ENCODE measurements around the gene SRSF2. TPM values are rescaled to one million over a fixed set of nuclear protein-coding genes. Genes with fewer than 3 reads are reported as not detected.

The SRSF2 gene
- total RNA-seq, 8 experiments from 2014 or later = 68.1 to 302 (median 147) TPM

DNA sequence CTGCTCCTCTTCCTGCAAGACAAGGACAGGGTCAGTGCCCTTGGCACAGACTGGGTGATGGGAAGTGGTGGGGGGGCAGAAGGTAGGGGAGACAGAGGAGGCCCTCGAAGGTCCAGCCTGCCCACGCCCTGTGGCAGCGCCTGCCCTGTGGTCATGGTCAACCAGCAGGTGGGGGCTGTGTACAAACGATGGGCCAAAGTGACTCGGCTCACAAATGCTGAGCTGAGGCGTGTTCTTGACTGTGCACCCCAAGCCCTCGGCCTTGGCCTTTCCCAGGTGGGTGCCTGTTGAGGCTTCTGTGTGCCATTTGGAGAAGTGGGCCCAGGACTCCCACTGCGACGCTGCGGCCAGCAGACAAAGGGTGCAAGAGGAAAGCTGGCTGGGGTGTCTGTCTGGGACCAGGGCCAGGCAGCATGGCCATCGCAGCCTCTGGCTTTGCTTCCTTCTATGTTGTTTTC, 48.9 kb downstream of the SRSF2 start:
- 20 to 100% (median 100%) methylated on average over 1 to 4 of the region's 11 CpGs; no CpG with 5 or more reads in 6 of the 10 experiments for WGBS, 10 experiments
- in situ Hi-C loops (cut with MboI; ENCODE audit: low pct_unique_long_range_greater_than_20kb in 2 of 9, low sequenced_read_pairs in 9 of 9, unreplicated experiment in 9 of 9) = no loop called here
- no peak overlapping the region for H3K27ac ChIP-seq
- H3K4me1 ChIP-seq (replicated peaks in 1 of 2) = peaks cover 20 to 26% of the 10 kb centered on the region in 2 donors
- no peak overlapping the region for H3K4me3 ChIP-seq
- peak in 2 of 8 experiments; percentile 16 to 48 for ATAC-seq (replicated peaks in 6 of 8)

DNA sequence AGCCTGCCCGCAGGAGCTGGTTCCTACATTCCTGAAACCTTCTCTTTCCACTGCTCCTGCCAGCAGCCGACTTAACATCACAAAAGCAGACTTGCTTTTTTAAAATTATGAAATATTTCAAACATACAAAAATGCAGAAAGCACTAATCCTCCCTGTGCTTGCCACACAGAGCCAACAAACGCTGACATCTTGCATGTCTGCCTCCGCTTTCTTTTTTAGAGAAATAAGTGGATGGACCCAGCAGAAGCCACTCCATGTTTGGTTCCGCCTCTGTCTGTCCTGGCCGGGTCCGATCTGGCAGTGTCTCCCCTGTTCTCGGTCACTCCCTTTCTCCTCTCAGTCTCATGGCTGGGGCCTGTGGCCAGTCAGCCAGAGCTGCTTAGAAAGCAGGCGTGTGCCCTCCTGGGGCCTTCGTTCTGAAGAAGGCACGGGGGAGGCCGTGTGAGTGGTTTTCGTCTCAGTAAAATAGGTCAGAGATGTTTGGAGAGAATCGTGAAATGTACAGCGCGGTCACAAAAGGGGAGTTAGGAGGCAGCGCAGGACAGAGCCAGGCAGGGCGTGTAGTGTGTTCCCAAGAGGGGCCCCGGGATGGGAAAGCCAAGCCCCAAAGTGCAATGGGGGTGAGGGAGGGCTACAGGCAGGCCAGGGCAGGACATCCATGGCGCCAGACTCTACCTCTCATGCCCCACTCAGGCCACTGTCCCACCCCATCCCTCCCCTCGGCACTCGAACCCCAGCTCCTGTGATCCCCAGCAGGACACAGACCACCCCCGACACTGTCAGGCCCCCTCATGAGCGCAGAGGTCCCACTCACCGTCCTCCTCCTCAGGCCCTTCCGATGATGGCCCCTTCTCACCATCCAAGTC, 49.6 kb downstream of the SRSF2 start:
- Histone ChIP-seq H3K4me1 (replicated peaks in 1 of 2) (peaks cover 24 to 33% of the 10 kb centered on the region in 2 donors), H3K4me3 (no peak overlapping the region), H3K27ac (peak overlapping the region; percentile 15 to 61)
- in situ Hi-C loops (cut with MboI; ENCODE audit: low pct_unique_long_range_greater_than_20kb in 2 of 9, low sequenced_read_pairs in 9 of 9, unreplicated experiment in 9 of 9) = no loop called here
- peak in 2 of 8 experiments; percentile 28 to 39 for ATAC-seq (replicated peaks in 6 of 8)
- 32 to 80% (median 71%) methylated on average over 2 to 14 of the region's 26 CpGs; no CpG with 5 or more reads in 4 of the 10 experiments for WGBS, 10 experiments

DNA sequence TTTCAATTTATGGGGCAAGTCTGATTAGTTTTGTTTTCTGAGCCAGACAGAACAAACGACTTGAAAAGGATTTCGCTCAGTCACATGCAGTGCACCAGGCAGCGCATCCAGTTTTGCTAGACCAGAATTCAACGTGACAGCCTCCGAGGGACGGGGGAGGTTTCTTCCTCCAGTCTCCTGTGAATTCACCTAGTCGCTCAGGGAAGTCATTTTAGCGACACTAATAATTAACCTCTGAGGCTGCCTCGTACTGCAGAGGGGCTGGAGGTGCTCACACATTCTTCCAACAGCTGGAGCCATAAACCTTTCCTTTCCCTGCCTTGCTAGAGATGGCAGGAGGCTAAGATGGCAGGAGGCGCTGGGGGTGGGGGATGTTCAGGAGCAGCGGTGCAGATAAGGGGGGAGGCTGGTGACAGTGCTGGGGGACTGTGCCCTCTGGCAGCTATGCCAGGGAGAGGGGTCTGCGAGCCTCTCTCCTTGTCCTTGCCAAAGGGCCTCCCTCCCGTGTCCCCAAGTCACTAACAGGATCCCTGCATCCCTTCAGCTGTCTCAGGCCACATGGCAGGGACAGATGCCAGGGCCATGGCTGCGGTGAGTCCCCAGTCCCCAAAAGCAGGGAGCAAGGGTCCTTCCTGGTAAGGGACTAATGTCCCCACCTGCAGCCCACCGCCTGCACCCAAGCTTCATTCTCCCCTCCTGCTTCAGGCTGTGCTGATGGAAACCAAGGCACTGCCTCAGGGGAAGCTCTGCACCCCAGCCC, 50.4 kb downstream of the SRSF2 start:
- Histone ChIP-seq H3K4me1 (replicated peaks in 1 of 2) (peaks cover 26 to 41% of the 10 kb centered on the region in 2 donors), H3K4me3 (no peak overlapping the region), H3K27ac (peak overlapping the region; percentile 15 to 61)
- ATAC-seq (replicated peaks in 6 of 8) = peak in 5 of 8 experiments; percentile 7 to 74 (median 43)
- WGBS, 10 experiments = 9 to 80% (median 35%) methylated on average over 1 to 7 of the region's 15 CpGs; no CpG with 5 or more reads in 2 of the 10 experiments
- in situ Hi-C loops (cut with MboI; ENCODE audit: low pct_unique_long_range_greater_than_20kb in 2 of 9, low sequenced_read_pairs in 9 of 9, unreplicated experiment in 9 of 9) = no loop called here

DNA sequence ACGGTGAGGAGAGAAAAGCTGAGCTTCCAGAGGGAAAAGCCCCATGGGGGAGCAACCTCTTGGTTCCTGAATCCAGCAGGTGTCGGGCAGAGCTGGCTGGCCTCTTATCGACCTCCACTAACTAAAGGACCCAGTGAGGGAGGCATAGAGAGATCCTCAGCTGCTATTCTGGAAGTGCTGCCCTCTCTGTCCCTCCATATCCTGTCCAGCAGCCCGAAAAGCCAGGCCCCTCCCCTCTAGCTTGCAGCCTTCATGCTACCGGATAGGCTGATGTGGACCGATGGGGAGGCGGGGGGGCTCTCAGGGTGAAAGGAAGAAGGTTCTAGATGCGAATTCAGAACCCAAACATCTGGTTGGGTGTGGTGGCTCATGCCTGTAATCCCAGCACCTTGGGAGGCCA, 51.3 kb downstream of the SRSF2 start:
- Histone ChIP-seq H3K4me3 (no peak overlapping the region), H3K27ac (no peak overlapping the region), H3K4me1 (replicated peaks in 1 of 2) (peaks cover 33 to 46% of the 10 kb centered on the region in 2 donors)
- WGBS, 10 experiments = 40 to 100% (median 93%) methylated on average over 1 to 3 of the region's 8 CpGs; no CpG with 5 or more reads in 6 of the 10 experiments
- in situ Hi-C loops (cut with MboI; ENCODE audit: low pct_unique_long_range_greater_than_20kb in 2 of 9, low sequenced_read_pairs in 9 of 9, unreplicated experiment in 9 of 9) = no loop called here
- no peak for ATAC-seq (replicated peaks in 6 of 8)

DNA sequence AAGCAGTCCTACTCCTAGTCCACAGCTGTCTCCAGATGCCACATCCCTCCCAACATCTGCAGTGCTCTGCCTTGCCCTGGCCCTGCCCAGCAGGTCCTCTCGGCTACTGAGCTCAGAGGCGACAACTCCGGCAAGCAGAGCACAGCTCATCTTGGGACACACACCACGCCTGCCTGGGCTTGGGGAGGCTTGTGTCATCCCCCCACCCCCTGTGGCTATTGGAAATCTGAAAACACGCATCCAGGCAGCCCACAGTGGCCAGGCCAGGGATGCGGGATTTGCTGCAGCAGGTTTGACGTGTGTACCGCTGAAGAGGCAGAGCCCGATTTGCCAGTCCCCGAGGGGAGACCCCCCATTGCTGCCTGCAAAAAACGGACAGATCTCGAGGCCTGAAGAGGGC, 51.8 kb downstream of the SRSF2 start:
- 100% methylated on average over 1 of the region's 12 CpGs; no CpG with 5 or more reads in 9 of the 10 experiments for WGBS, 10 experiments
- Histone ChIP-seq H3K4me1 (replicated peaks in 1 of 2) (peaks cover 33 to 46% of the 10 kb centered on the region in 2 donors), H3K27ac (no peak overlapping the region), H3K4me3 (no peak overlapping the region)
- in situ Hi-C loops (cut with MboI; ENCODE audit: low pct_unique_long_range_greater_than_20kb in 2 of 9, low sequenced_read_pairs in 9 of 9, unreplicated experiment in 9 of 9) = no loop called here
- no peak for ATAC-seq (replicated peaks in 6 of 8)

DNA sequence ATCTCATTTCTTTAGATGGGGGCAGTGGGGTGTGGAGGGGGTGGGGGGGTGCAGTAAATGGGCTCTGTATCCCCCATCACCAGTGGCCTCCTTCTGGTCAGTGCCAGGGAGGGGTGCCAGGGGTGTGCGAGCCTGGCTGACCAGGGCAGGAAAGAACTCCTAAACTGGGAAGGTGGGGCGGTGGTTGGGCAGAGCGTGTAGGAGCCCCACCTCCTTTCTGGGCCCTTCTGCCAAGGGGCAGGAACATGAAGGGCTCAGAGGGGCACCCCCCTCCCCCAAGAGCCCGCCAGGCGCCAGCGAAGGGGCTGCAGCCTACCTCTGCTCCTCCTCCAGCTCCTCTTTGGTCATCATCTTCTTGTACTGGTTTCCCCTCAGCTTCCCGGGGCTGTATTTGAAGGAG, 52.4 kb downstream of the SRSF2 start:
- no peak overlapping the region for H3K4me3 ChIP-seq
- H3K4me1 ChIP-seq (replicated peaks in 1 of 2) = peaks cover 33 to 46% of the 10 kb centered on the region in 2 donors
- 60 to 100% (median 86%) methylated on average over 1 of the region's 7 CpGs; no CpG with 5 or more reads in 7 of the 10 experiments for WGBS, 10 experiments
- no peak for ATAC-seq (replicated peaks in 6 of 8)
- in situ Hi-C loops (cut with MboI; ENCODE audit: low pct_unique_long_range_greater_than_20kb in 2 of 9, low sequenced_read_pairs in 9 of 9, unreplicated experiment in 9 of 9) = no loop called here
- H3K27ac ChIP-seq = no peak overlapping the region

Other genes with a start within 250 kb of the SRSF2 start
- 10 to 100 TPM in 3 of 8 experiments, 1 to 10 TPM in 3, under 1 TPM in 2; 0.78 to 17.3 (median 2.8) TPM for gene RHBDF2, start 235.9 kb downstream of the SRSF2 start, total RNA-seq
- 10 to 100 TPM in 1 of 8 experiments, 1 to 10 TPM in 6, under 1 TPM in 1; 0.73 to 19.4 (median 5.4) TPM for gene CYGB, start 199.6 kb downstream of the SRSF2 start, total RNA-seq
- 1 to 10 TPM in 7 of 8 experiments, under 1 TPM in 1; 0.97 to 9.9 (median 4.1) TPM for gene PRCD, start 197.3 kb downstream of the SRSF2 start, total RNA-seq
- 10 to 100 TPM in 1 of 8 experiments, 1 to 10 TPM in 2, under 1 TPM in 2, not detected in 3; 0.36 to 22.2 (median 1.3) TPM for gene ST6GALNAC2, start 151.5 kb downstream of the SRSF2 start, total RNA-seq
- gene ST6GALNAC1, start 93.6 kb downstream of the SRSF2 start, total RNA-seq = under 1 TPM in 3 of 8 experiments, not detected in 5; 0.13 to 1.00 (median 0.38) TPM
- gene MXRA7, start 26.4 kb downstream of the SRSF2 start, total RNA-seq = 100 to 1,000 TPM in 5 of 8 experiments, 10 to 100 TPM in 3; 19.7 to 214 (median 106) TPM
- gene JMJD6, start 10.7 kb downstream of the SRSF2 start, total RNA-seq = 10 to 100 TPM; 20.8 to 45.5 (median 26.5) TPM
- 10 to 100 TPM; 28.6 to 47.3 (median 37.7) TPM for gene METTL23, start 10.5 kb downstream of the SRSF2 start, total RNA-seq
- 10 to 100 TPM; 14.9 to 38.7 (median 22.2) TPM for gene MFSD11, start 788 bp upstream of the SRSF2 start, total RNA-seq
- gene MGAT5B, start 131.1 kb upstream of the SRSF2 start, total RNA-seq = 10 to 100 TPM in 4 of 8 experiments, 1 to 10 TPM in 4; 1.3 to 19.6 (median 10.0) TPM